Stimulated activated CD8-positive, alpha-beta memory T cell treated with anti-CD3 and anti-CD28 coated beads, Interleukin-7, amount 100 ng/mL, for 4 hours (primary cell): ENCODE measurements around the gene RBM42.

Source experiments
- DNase-seq, 2 donors: peaks; one replicate each; pipeline ENCODE4 v3.0.0-alpha.2; 2020; ENCODE audit warnings: low read depth in 2 of 2

Gene RBM42

GRCh38 chr19:35620001-35620400, 8.8 kb upstream of the RBM42 start:
- no peak for DNase-seq

- no peak for DNase-seq
Measured at GRCh38 chr19:35621708-35622107, 7.1 kb upstream of the RBM42 start.

GRCh38 chr19:35622750-35623149, 6.1 kb upstream of the RBM42 start:
- DNase-seq: no peak

- DNase-seq: no peak
Measured at GRCh38 chr19:35623327-35624010, 5.4 kb upstream of the RBM42 start.

- no peak for DNase-seq
Measured at GRCh38 chr19:35628264-35628564, 622 bp upstream of the RBM42 start.

- no peak for DNase-seq
Measured at GRCh38 chr19:35629332-35629633, 447 bp downstream of the RBM42 start.

- DNase-seq: no peak
Measured at GRCh38 chr19:35633727-35634440, 5.0 kb downstream of the RBM42 start.

- no peak for DNase-seq
Measured at GRCh38 chr19:35636651-35637050, 7.8 kb downstream of the RBM42 start.

- DNase-seq: no peak
Measured at GRCh38 chr19:35637165-35637564, 8.3 kb downstream of the RBM42 start.

- DNase-seq: no peak
Measured at GRCh38 chr19:35639321-35639639, 10.4 kb downstream of the RBM42 start.

- no peak for DNase-seq
Measured at GRCh38 chr19:35639863-35640262, 11.0 kb downstream of the RBM42 start.

- DNase-seq: peak; percentile 29 to 60
Measured at GRCh38 chr19:35641515-35642151, 12.8 kb downstream of the RBM42 start, which contains the start of gene ETV2. Gene ETV2 (plus strand): TSS chr19:35641745. CDS start chr19:35642461, 716 bp downstream.

- DNase-seq: no peak
Measured at GRCh38 chr19:35642312-35642711, 13.5 kb downstream of the RBM42 start.

- DNase-seq: no peak
Measured at GRCh38 chr19:35642798-35643254, 14.0 kb downstream of the RBM42 start.

GRCh38 chr19:35643255-35644205, 14.7 kb downstream of the RBM42 start:
- peak; percentile 58 to 71 for DNase-seq

GRCh38 chr19:35644206-35644986, 15.6 kb downstream of the RBM42 start:
- peak; percentile 87 to 92 for DNase-seq

- peak; percentile 58 to 62 for DNase-seq
Measured at GRCh38 chr19:35644987-35645679, 16.3 kb downstream of the RBM42 start.

- no peak for DNase-seq
Measured at GRCh38 chr19:35645680-35646511, 17.1 kb downstream of the RBM42 start.

GRCh38 chr19:35648017-35648961, 19.5 kb downstream of the RBM42 start, which contains the start of gene COX6B1:
Gene COX6B1 (plus strand): TSS chr19:35648323. CDS start chr19:35651244, 2,921 bp downstream.
- DNase-seq: peak; percentile 86 to 93
